MG63 (cell line): Measurements from ENCODE around the gene CAPZA2. TPM values are rescaled to one million over a fixed set of nuclear protein-coding genes. Genes with fewer than 3 reads are reported as not detected.
"Not testable (repeated sequence)": the region's sequence is repeated elsewhere in the genome, so short reads cannot be mapped to it uniquely, and the experiment has no call there.

Experiments used
- DNase-seq: peaks from one replicate; pipeline ENCODE4 v3.0.0-alpha.2; 2020
- H3K27me3 ChIP-seq: fragments of 250-450 bp; sonication (Bioruptor Pico); 2 replicates; pipeline ENCODE4 v1.5.1; 2020; ENCODE audit warnings: mild to moderate bottlenecking, moderate library complexity
- H3K36me3 ChIP-seq: fragments of 250-450 bp; sonication (Bioruptor Pico); 2 replicates; pipeline ENCODE4 v1.5.1; 2020; ENCODE audit warnings: mild to moderate bottlenecking, moderate library complexity
- H3K4me3 ChIP-seq: fragments of 250-450 bp; sonication (Bioruptor Pico); 2 replicates; pipeline ENCODE4 v1.5.1; 2020; ENCODE audit warnings: mild to moderate bottlenecking, moderate library complexity
- H3K9me3 ChIP-seq: fragments of 250-450 bp; sonication (Bioruptor Pico); 2 replicates; pipeline ENCODE4 v1.5.1; 2020; ENCODE audit warnings: mild to moderate bottlenecking, moderate library complexity
- total RNA-seq: library from RNA; depleted of rRNA; stranded (reverse); fragments of >200 nt; shearing (Covaris generic); gene quantifications from 2 replicates; pipeline ENCODE4 v1.2.3, GENCODE V29; 2014; ENCODE audit warnings: low replicate concordance; rRNA removed

The CAPZA2 gene
- total RNA-seq = 104 and 168 TPM in 2 replicates

DNA sequence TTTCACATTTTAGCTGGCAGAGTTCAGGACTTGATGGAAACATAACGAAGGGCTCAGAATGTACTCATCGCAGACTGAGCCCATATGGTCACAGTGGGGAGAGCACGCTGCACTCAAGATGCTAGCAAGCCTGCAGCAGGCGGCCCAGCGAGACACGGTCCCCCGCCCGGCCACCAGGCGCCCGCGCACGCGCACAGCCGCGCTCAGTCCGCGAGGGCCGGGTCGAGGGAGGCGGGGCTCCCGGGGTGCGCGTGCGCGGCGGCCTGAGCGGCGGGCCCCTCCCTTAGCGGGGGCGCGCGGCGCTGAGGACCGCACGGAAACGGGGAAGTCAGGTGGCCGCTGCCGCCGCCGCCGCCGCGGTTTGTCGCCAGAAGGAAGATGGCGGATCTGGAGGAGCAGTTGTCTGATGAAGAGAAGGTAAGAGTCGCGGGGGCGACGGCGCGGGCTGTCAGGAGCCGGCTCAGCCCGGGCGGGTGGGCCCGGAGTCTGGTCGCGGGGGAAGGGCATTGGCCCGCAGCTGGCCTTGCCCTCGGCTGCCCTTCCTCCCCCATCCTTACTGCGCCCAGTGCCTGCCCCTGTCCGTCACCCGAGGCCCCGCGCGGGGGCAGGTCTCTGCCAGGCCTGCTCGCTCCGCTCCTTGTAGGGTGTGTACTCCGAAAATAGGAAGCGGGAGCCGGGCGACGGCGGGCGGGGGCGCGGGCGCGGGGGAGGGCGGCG lies at the start of gene CAPZA2:
Gene CAPZA2, plus strand, starts transcription at position 354 of the 717 bp plus-strand sequence. Its CDS starts 25 bp downstream, at position 379.
- Histone ChIP-seq H3K9me3 (no peaks in the 10 kb centered on the region), H3K36me3 (peaks cover 3% of the 10 kb centered on the region), H3K4me3 (peak within 1 kb of the TSS; percentile 87), H3K27me3 (no peaks in the 10 kb centered on the region)
- peak; percentile 86 for DNase-seq

DNA sequence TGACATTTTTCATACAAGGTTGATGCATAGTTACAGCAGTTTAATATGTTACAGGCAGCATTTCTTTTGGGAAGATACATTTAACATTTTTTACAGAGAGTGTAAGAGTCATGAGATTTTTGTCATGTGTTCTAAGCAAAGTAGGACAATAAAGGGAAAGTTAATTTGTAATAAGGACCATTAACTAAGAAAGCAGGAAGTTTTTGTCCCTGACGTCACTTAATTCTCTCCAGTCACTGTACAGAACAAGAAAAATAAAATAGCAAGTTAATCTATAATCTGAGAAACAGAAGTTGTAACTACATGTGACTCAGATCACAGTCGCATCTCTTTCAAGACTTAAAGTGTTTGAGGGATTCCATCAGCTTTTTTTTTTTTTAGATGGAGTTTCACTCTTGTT lies 49.5 kb upstream of the CAPZA2 start:
- Histone ChIP-seq H3K9me3 (no peaks in the 10 kb centered on the region), H3K4me3 (no peak overlapping the region), H3K36me3 (no peaks in the 10 kb centered on the region), H3K27me3 (no peaks in the 10 kb centered on the region)
- no peak for DNase-seq

DNA sequence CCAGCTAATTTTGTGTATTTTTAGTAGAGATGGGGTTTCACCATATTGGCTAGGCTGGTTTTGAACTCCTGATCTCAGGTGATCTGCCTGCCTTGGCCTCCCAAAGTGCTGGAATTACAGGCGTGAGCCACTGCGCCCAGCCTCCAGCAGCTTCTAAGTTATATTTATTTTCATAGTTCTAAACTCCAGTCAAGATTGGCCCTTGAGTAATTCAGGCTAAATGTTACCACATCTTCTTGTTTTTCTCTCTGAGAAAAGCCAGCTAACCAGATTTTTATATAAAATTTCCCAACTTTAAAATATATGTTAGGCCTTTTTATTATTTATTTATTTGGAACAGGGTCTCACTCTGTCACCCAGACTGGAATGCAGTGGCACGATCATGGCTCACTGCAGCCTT lies 49.0 kb upstream of the CAPZA2 start:
- H3K9me3 ChIP-seq, H3K36me3 ChIP-seq, H3K27me3 ChIP-seq, H3K4me3 ChIP-seq, DNase-seq: not testable (repeated sequence)

DNA sequence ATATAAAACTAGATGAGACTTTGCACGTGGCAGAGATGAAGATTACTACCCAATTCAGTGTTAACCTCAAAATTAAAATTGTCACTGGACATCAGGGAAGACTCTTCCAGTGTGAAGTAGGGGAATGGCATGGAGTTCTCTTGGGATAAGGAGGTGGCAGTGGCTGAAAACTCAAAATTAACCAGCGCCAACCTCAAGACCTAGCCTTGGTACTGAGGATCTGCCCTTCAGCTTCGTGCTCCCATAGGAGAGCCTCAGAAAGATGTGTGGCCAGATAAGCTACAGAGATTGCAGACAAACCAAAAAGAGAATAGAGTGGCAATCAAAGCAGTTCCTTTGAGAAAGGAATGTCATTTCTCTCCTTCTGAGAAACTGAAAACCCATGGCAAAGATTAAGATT lies 47.3 kb upstream of the CAPZA2 start:
- H3K4me3 ChIP-seq = no peak overlapping the region
- H3K27me3 ChIP-seq = no peaks in the 10 kb centered on the region
- DNase-seq = no peak
- H3K9me3 ChIP-seq = no peaks in the 10 kb centered on the region
- H3K36me3 ChIP-seq = no peaks in the 10 kb centered on the region

DNA sequence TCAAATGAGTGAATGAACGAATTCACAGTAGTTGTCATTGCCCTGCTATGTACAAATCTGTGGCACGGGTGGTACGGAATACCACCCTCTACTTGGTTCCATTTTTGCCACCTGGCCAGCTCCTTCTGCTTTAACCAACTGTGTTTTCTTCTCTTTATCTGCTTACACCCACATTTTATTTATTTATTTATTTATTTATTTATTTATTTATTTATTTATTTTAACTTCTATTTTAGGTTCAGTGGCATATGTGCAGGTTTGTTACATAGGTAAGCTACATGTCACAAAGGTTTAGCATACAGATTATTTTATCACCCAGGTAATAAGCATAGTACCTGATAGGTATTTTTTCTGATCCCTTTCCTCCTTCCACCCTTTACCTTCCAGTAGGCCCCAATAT lies 42.2 kb upstream of the CAPZA2 start:
- no peak for DNase-seq
- Histone ChIP-seq H3K36me3 (no peaks in the 10 kb centered on the region), H3K4me3 (no peak overlapping the region), H3K27me3 (no peaks in the 10 kb centered on the region), H3K9me3 (no peaks in the 10 kb centered on the region)

DNA sequence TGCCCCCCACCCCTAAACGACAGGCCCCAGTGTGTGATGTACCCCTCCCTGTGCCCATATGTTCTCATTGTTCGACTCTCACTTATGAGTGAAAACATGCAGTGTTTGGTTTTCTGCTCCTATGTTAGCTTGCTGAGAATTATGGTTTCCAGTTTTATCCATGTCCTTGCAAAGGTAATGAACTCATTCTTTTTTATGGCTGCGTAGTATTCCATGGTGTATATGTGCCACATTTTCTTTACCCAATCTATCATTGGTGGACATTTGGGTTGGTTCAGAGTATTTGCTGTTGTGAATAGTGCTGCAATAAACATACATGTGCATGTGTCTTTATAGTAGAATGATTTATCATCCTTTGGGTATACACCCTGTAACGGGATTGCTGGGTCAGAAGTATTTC lies 40.7 kb upstream of the CAPZA2 start:
- not testable (repeated sequence) for H3K36me3 ChIP-seq

DNA sequence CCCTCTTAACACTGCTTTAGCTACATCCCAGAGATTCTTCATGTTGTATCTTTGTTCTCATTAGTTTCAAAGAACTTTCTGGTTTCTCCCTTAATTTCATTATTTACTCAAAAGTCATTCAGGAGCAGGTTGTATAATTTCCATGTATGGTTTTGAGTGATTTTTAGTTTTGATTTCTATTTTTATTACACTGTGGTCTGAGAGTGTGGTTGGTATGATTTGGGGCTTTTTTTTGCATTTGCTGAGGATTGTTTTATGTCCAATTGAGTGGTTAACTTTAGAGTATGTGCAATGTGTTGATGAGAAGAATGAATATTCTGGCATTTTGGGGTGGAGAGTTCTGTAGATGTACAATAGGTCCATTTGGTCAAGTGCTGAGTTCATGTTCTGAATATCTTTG lies 37.9 kb upstream of the CAPZA2 start:
- H3K27me3 ChIP-seq = no peaks in the 10 kb centered on the region
- no peak for DNase-seq
- H3K9me3 ChIP-seq = no peaks in the 10 kb centered on the region
- H3K4me3 ChIP-seq = no peak overlapping the region
- H3K36me3 ChIP-seq = no peaks in the 10 kb centered on the region

More for the DNA sequence above, 40.7 kb upstream of the CAPZA2 start:
- not testable (repeated sequence) for H3K27me3 ChIP-seq, DNase-seq, H3K9me3 ChIP-seq, H3K4me3 ChIP-seq

DNA sequence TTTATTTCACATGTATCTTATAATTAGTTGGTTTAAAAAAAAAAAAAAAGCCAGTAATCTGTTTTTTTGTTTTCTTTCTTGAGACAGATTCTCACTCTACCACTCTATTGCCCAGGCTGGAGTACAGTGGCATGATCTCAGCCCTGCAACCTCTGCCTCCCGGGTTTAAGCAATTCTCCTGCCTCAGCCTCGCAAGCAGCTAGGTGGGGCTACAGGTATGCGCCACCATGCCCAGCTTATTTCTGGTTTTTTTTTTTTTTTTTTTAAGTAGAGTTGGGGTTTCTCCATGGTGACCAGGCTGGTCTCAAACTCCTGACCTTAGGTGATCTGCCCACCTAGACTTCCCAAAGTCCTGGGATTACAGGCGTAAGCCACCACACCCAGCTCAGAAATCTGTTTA lies 34.1 kb upstream of the CAPZA2 start:
- Histone ChIP-seq H3K36me3 (no peaks in the 10 kb centered on the region), H3K27me3 (no peaks in the 10 kb centered on the region), H3K9me3 (no peaks in the 10 kb centered on the region), H3K4me3 (no peak overlapping the region)
- no peak for DNase-seq

DNA sequence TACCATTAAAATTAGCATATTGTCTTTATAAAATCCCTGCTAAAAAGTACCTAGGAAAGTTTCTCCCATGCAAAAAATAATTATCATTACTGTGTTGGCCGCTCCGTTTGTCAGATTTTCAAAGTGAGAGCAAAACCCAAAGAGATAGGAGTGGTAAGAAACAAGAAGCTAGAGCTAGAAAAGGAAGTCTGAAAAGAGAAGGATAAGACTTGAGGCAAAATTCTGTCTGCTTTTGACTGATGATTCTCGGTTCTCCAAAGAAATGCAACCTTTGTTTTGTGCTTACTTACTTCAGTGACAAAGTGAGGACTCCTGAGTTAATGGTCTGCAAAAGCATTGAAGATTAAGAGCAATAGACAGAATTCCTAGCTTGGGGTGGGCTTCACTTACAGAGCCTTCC lies 33.3 kb upstream of the CAPZA2 start:
- Histone ChIP-seq H3K9me3 (no peaks in the 10 kb centered on the region), H3K36me3 (no peaks in the 10 kb centered on the region), H3K4me3 (no peak overlapping the region), H3K27me3 (no peaks in the 10 kb centered on the region)
- DNase-seq = no peak

DNA sequence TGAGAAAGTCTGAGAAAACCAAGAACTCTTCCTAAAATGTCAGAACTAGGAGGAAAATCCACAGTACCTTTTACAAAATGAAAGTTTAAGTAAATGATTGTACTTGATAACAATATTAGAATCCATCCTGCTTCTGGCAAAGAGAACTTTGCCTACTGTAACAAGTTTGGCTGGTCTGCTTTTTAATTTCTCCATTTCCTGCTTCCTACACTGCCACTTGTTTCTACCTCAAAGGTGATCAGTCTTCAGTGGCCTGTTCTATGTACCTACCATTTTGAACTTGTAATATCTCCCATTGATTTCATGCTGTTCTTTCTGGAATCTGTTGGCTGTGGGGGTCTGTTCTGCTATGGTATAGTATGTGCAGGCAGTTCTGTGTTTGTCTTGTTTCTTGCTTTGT lies 32.9 kb upstream of the CAPZA2 start:
- DNase-seq = no peak
- Histone ChIP-seq H3K36me3 (no peaks in the 10 kb centered on the region), H3K27me3 (no peaks in the 10 kb centered on the region), H3K9me3 (no peaks in the 10 kb centered on the region), H3K4me3 (no peak overlapping the region)

DNA sequence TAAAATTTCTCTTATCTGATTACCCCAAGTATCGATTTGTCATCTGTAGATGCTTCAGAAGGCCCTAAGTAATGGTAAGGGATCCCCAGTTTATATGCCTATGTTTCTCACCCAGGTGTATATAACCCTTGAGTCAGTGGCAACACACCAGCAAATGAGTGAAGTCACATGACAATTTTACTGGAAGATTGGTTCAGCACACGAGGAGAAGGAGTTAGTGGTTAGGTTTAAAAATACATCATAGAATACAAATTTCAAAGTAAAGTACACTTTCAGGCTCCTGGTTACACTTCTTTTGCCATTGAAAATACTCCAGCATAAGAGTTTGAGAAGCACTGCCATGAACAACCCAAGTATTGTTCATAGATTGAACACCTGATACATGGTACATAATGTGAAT lies 29.7 kb upstream of the CAPZA2 start:
- Histone ChIP-seq H3K9me3 (no peaks in the 10 kb centered on the region), H3K4me3 (no peak overlapping the region), H3K36me3 (no peaks in the 10 kb centered on the region), H3K27me3 (no peaks in the 10 kb centered on the region)
- DNase-seq = no peak

DNA sequence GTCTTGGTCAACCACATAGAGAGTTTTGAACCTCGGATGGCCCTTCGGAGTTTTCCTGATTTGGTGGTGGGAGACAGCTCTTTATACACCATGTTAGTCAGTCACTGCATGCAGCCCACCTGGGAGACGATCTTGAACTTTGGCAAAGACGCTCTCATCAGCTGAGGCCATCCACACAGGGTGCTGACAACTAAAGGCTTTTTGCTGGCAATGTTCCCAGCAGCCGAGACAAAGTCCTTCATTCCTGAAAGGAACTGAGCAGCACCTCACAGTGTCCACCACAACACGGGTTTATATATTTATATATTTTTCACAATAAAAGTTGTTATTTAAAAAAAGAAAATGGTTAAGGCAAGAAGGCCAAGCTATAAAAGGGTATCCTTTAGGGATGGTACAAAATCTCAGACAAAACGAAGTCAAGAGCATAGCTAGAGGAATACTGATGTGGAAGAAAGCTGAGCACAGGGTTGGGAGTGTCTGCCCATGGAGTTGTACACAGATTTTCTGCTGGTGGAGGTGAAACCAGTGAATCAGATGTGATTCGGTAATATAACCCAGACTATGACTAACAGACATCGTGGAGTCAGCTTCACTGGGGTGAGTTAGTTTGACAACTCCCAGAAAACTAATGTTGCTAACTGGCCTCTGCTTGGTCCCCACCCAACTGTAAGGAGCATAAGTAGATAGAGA lies 27.4 kb upstream of the CAPZA2 start:
- DNase-seq = peak; percentile 21
- Histone ChIP-seq H3K4me3 (no peak overlapping the region), H3K9me3 (no peaks in the 10 kb centered on the region), H3K36me3 (no peaks in the 10 kb centered on the region), H3K27me3 (no peaks in the 10 kb centered on the region)

DNA sequence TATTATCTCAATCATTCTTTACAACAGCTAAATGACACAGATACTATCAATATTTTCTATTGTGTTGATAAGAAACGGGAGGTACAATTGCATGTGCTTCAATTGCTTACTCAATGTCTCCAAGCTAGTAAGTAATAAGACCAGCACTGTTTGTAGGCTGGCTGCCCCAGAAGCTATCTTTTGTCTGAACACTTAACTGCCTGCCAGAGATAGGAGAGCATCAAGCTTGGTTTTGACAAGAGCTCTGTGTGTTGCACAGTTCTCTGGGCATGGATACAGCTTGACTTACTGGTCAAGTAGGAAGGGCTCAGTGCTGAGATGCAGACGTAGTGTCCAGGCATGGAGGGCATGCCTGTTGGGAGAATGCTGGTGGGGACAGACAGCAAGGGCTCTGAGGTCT lies 26.3 kb upstream of the CAPZA2 start:
- H3K27me3 ChIP-seq = no peaks in the 10 kb centered on the region
- no peaks in the 10 kb centered on the region for H3K9me3 ChIP-seq
- H3K36me3 ChIP-seq = no peaks in the 10 kb centered on the region
- DNase-seq = no peak
- H3K4me3 ChIP-seq = no peak overlapping the region

DNA sequence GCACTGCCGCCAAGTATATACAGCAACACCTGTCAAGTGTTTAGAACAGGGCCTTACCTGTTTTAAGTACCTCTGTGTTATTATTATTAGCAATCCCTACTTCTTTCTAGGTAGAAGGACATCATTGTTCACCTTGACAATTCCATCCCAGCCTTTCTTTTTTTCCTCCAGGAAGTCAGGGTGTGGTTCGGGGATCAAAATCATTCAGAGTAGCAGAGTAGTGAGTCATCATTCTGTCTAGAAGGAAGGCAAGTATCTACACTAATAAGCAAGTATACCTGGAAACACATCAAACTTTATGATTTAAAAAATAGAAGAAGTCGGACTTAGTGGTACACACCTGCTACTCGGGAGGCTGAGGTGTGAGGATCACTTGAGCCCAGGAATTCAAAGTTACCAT lies 25.5 kb upstream of the CAPZA2 start:
- Histone ChIP-seq H3K27me3 (no peaks in the 10 kb centered on the region), H3K36me3 (no peaks in the 10 kb centered on the region), H3K9me3 (no peaks in the 10 kb centered on the region), H3K4me3 (no peak overlapping the region)
- no peak for DNase-seq

DNA sequence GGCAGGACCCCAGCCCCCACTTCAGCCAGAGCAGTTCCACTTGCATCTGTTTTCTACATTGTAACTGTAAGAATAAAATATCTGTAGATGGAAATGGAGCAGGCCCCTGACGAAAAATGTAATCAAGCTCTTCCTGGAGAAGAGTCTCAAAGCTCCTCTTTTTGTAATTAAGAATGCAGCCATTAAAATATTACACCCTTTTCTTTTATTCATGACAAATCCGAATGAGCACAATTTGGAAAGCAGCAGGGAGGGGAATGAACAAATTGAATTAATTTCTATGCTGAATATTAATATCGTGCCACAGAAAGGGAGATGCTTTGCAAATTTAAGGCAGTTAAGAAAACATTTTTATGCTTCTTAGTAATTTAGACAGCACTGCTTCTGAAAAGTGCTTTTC lies 24.8 kb upstream of the CAPZA2 start:
- no peak for DNase-seq
- Histone ChIP-seq H3K27me3 (no peaks in the 10 kb centered on the region), H3K9me3 (no peaks in the 10 kb centered on the region), H3K4me3 (no peak overlapping the region), H3K36me3 (no peaks in the 10 kb centered on the region)

DNA sequence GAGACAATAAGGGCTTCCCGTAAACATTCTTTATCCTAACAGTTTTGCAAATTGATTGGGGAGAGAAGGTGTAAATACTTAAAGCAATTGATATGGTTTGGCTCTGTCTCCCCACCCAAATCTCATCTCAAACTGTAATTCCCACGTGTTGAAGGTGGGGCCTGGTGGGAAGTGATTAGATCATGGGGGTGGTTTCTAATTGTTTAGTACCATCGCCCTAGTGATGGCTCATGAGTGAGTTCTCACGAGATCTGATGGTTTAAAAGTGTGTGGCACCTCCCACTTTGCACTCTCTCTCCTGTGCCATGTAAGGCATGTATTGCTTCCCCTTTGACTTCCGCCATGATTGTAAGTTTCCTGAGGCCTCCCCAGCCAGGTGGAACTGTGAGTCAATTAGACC lies 22.1 kb upstream of the CAPZA2 start:
- Histone ChIP-seq H3K27me3 (no peaks in the 10 kb centered on the region), H3K9me3 (no peaks in the 10 kb centered on the region), H3K36me3 (no peaks in the 10 kb centered on the region), H3K4me3 (no peak overlapping the region)
- DNase-seq = no peak

DNA sequence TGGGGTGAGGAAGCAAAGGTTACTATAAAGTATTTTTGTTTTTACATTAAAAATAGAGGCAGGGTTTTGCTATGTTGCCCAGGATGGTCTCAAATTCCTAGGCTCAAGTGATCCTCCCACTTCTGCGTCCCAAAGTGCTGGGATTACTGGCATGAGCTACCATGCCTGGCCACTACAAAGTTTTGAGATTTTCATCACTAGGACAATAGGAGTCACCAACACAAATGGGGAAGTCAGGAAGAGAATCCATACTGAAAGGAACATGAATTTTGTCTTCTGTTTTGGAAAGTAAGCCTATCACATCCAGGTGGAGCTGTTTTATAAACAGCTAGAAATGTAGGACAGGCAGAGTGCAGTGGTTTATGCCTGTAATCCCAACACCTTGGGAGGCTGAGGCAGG lies 20.0 kb upstream of the CAPZA2 start:
- Histone ChIP-seq H3K4me3 (no peak overlapping the region), H3K36me3 (no peaks in the 10 kb centered on the region), H3K9me3 (no peaks in the 10 kb centered on the region), H3K27me3 (no peaks in the 10 kb centered on the region)
- no peak for DNase-seq

DNA sequence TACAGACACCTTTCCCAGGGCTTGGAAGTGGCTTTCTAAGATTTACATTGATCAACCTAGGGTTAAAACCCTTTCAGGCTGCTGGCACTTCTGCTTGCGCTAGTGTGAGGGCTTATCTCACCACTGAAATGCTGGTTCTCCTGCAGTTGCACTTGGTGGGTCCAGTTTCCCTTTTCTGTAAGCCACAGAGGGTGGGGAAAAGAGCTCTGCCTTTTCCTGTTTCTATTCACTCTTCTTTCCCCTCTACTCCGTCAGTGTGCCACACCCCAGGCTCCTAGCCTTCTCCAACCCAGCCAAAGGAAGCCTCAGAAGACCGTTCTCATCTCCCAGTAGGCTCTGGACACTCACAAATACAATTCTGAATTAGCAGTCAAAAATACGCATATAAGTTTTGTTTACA lies 19.0 kb upstream of the CAPZA2 start:
- Histone ChIP-seq H3K36me3 (no peaks in the 10 kb centered on the region), H3K9me3 (no peaks in the 10 kb centered on the region), H3K27me3 (no peaks in the 10 kb centered on the region), H3K4me3 (no peak overlapping the region; the same call in 1 of the 2 replicates)
- no peak for DNase-seq
